HG03460 (cell line): Measurements from ENCODE around the gene MRTFB.
A peak's percentile ranks its signal among the peaks of the same experiment; 100 is the strongest.

Experiments
- ATAC-seq: cut with Tn5 transposase; IDR thresholded peaks from one replicate; pipeline ENCODE4 v1.9.1; 2021; ENCODE audit not compliant: unreplicated experiment

MRTFB gene

GRCh38 chr16:14131774-14132695, 60.9 kb downstream of the MRTFB start:
- peak; percentile 47 for ATAC-seq

- ATAC-seq = peak; percentile 79
These were observed 61.6 kb downstream of the MRTFB start for GRCh38 chr16:14132696-14133048.

- no peak for ATAC-seq
These were observed 62.8 kb downstream of the MRTFB start for GRCh38 chr16:14133907-14134306.

- no peak for ATAC-seq
These were observed 64.6 kb downstream of the MRTFB start for GRCh38 chr16:14135704-14136103.

GRCh38 chr16:14139872-14140271, 68.8 kb downstream of the MRTFB start:
- no peak for ATAC-seq

- ATAC-seq = no peak
These were observed 69.8 kb downstream of the MRTFB start for GRCh38 chr16:14140923-14141322.

- no peak for ATAC-seq
These were observed 75.3 kb downstream of the MRTFB start for GRCh38 chr16:14146445-14146844.

- ATAC-seq = no peak
These were observed 76.9 kb downstream of the MRTFB start for GRCh38 chr16:14148016-14148415.

- ATAC-seq = no peak
These were observed 77.5 kb downstream of the MRTFB start for GRCh38 chr16:14148569-14148968.

GRCh38 chr16:14150796-14151195, 79.7 kb downstream of the MRTFB start:
- ATAC-seq = no peak

- no peak for ATAC-seq
These were observed 80.3 kb downstream of the MRTFB start for GRCh38 chr16:14151256-14152030.

- no peak for ATAC-seq
These were observed 84.6 kb downstream of the MRTFB start for GRCh38 chr16:14155572-14156190.

GRCh38 chr16:14164916-14165662, 94.0 kb downstream of the MRTFB start:
- ATAC-seq = no peak

- ATAC-seq = no peak
These were observed 97.0 kb downstream of the MRTFB start for GRCh38 chr16:14168146-14168545.

GRCh38 chr16:14172200-14172809, 101.2 kb downstream of the MRTFB start:
- no peak for ATAC-seq

- ATAC-seq = no peak
These were observed 104.0 kb downstream of the MRTFB start for GRCh38 chr16:14175086-14175485.

- ATAC-seq = no peak
These were observed 106.6 kb downstream of the MRTFB start for GRCh38 chr16:14177704-14178103.

GRCh38 chr16:14179116-14179515, 108.0 kb downstream of the MRTFB start:
- ATAC-seq = no peak

- no peak for ATAC-seq
These were observed 109.4 kb downstream of the MRTFB start for GRCh38 chr16:14180481-14180944.

- ATAC-seq = no peak
These were observed 110.4 kb downstream of the MRTFB start for GRCh38 chr16:14181371-14182050.
